ENCODE data around the gene BARD1. TPM values are rescaled to one million over a fixed set of nuclear protein-coding genes. Genes with fewer than 3 reads are reported as not detected.
"Not testable (repeated sequence)": the region's sequence is repeated elsewhere in the genome, so short reads cannot be mapped to it uniquely, and the experiment has no call there.

The BARD1 gene
- total RNA-seq, 4 donors from 2014 or later: 5.3 to 11.3 (median 8.3) TPM

- no peak for DNase-seq
- Histone ChIP-seq H3K9me3 (no peaks in the 10 kb centered on the region), H3K27ac (no peak overlapping the region), H3K36me3 (no peaks in the 10 kb centered on the region), H3K4me3 (no peak overlapping the region), H3K27me3 (no peaks in the 10 kb centered on the region), H3K4me1 (peaks cover 6 to 24% of the 10 kb centered on the region in 2 donors)
- no peak for ATAC-seq
- intact Hi-C loops (cut with DNase I; ENCODE audit: low total_unique reads) (loop anchor here (10.0 kb wide), 1 partner anchor 514 kb away; the partner anchor contains the start of gene ATIC), in situ Hi-C loops (cut with MboI; ENCODE audit: low sequenced_read_pairs in 4 of 4) (no loop called here)
- TF ChIP-seq, protein P1, sequence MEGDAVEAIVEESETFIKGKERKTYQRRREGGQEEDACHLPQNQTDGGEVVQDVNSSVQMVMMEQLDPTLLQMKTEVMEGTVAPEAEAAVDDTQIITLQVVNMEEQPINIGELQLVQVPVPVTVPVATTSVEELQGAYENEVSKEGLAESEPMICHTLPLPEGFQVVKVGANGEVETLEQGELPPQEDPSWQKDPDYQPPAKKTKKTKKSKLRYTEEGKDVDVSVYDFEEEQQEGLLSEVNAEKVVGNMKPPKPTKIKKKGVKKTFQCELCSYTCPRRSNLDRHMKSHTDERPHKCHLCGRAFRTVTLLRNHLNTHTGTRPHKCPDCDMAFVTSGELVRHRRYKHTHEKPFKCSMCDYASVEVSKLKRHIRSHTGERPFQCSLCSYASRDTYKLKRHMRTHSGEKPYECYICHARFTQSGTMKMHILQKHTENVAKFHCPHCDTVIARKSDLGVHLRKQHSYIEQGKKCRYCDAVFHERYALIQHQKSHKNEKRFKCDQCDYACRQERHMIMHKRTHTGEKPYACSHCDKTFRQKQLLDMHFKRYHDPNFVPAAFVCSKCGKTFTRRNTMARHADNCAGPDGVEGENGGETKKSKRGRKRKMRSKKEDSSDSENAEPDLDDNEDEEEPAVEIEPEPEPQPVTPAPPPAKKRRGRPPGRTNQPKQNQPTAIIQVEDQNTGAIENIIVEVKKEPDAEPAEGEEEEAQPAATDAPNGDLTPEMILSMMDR (IDR thresholded peaks at IDR 0.05 in 4 of 5, conservative IDR thresholded peaks at IDR 0.05 in 1 of 5): no peak
- no peak for TF ChIP-seq POLR2A (IDR thresholded peaks at IDR 0.05)
Observed at GRCh38 chr2:214801068-214801467, 8.4 kb downstream of the BARD1 start.

DNA sequence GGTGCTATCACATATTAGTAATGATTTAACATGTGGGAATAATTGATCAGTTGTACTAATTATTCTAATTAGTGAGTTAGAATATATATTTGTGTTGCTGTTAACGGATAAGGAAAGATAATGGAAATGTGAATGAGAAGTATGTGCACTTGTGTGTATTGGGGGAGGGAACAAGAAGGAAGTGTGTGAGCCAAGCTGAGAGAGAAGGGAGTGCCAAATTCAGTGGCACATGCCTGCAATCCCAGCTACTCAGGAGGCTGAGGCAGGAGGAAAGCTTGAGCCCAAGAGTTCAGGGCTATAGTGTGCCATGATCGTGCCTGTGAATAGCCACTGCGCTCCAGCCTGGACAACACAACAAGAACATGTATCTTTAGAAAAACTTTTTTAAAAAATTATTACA is 9.3 kb downstream of the BARD1 start:
- Histone ChIP-seq H3K27me3 (no peaks in the 10 kb centered on the region), H3K4me3 (no peak overlapping the region), H3K36me3 (no peaks in the 10 kb centered on the region), H3K9me3 (no peaks in the 10 kb centered on the region), H3K4me1 (peaks cover 0 to 18% of the 10 kb centered on the region in 2 donors), H3K27ac (no peak overlapping the region)
- DNase-seq (no peak), ATAC-seq (no peak)
- in situ Hi-C loops (cut with MboI; ENCODE audit: low sequenced_read_pairs in 4 of 4): no loop called here
- intact Hi-C loops (cut with DNase I; ENCODE audit: low total_unique reads): loop anchor here (10.0 kb wide), 1 partner anchor 515 kb away; the partner anchor contains the start of gene ATIC
- no peak for TF ChIP-seq POLR2A (IDR thresholded peaks at IDR 0.05)
- TF ChIP-seq, protein P1 (IDR thresholded peaks at IDR 0.05 in 4 of 5, conservative IDR thresholded peaks at IDR 0.05 in 1 of 5): no peak

DNA sequence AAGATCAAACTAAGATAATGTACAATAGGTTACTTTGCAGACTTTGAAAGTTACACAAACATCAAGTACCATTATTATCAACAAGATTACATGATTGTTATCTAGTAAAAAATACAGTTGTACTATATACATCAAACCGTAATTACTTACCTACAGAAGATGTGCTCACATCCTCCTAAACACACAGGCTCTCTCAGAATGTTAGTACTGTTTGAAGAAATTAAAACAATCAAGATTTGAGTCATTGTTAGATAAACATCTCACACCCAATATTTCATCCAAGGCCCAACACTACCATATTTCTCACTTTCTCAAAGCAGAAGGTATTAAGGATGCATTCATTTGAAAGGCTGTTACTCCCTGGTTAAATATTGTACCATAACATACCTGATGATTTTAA is 12.6 kb downstream of the BARD1 start:
- H3K36me3 ChIP-seq: peaks cover 0 to 3% of the 10 kb centered on the region in 2 donors

DNA sequence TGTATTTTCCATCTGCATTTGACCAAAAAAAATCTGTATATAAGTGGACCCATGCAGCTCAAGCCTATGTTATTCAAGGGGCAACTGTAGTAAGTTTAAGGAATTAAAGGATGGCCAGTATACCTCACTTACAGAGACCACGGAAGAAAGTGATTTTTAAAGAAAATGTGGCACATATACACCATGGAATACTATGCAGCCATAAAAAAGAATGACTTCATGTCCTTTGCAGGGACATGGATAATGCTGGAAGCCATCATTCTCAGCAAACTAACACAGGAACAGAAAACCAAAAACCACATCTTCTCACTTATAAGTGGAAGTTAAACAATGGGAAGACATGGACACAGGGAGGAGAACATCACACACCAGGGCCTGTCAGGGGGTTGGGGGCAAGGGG is 26.3 kb downstream of the BARD1 start:
- DNase-seq; ATAC-seq; intact Hi-C loops (cut with DNase I; ENCODE audit: low total_unique reads); H3K9me3 ChIP-seq; H3K4me3 ChIP-seq; H3K4me1 ChIP-seq; H3K27me3 ChIP-seq; in situ Hi-C loops (cut with MboI; ENCODE audit: low sequenced_read_pairs in 4 of 4); H3K27ac ChIP-seq: not testable (repeated sequence)
- H3K36me3 ChIP-seq: peaks cover 0 to 30% of the 10 kb centered on the region in 2 donors

More for the DNA sequence above, 12.6 kb downstream of the BARD1 start:
- peaks cover 0 to 18% of the 10 kb centered on the region in 2 donors for H3K4me1 ChIP-seq
- H3K27me3 ChIP-seq: no peaks in the 10 kb centered on the region
- ATAC-seq: no peak
- H3K9me3 ChIP-seq: no peaks in the 10 kb centered on the region
- DNase-seq: no peak
- TF ChIP-seq, protein P1 (IDR thresholded peaks at IDR 0.05 in 4 of 5, conservative IDR thresholded peaks at IDR 0.05 in 1 of 5): no peak
- TF ChIP-seq POLR2A (IDR thresholded peaks at IDR 0.05): no peak
- H3K4me3 ChIP-seq: no peak overlapping the region
- in situ Hi-C loops (cut with MboI; ENCODE audit: low sequenced_read_pairs in 4 of 4) (no loop called here), intact Hi-C loops (cut with DNase I; ENCODE audit: low total_unique reads) (no loop called here)
- no peak overlapping the region for H3K27ac ChIP-seq

GRCh38 chr2:214782671-214783070 is 26.8 kb downstream of the BARD1 start:
- DNase-seq (no peak), ATAC-seq (no peak)
- Histone ChIP-seq H3K36me3 (peaks cover 0 to 30% of the 10 kb centered on the region in 2 donors), H3K27ac (no peak overlapping the region), H3K4me3 (no peak overlapping the region), H3K9me3 (peaks cover 0 to 5% (median 0%) of the 10 kb centered on the region in 3 donors), H3K4me1 (peaks cover 0 to 5% of the 10 kb centered on the region in 2 donors), H3K27me3 (no peaks in the 10 kb centered on the region)
- in situ Hi-C loops (cut with MboI; ENCODE audit: low sequenced_read_pairs in 4 of 4) (no loop called here), intact Hi-C loops (cut with DNase I; ENCODE audit: low total_unique reads) (no loop called here)
- no peak for TF ChIP-seq POLR2A (IDR thresholded peaks at IDR 0.05)
- TF ChIP-seq, protein P1 (IDR thresholded peaks at IDR 0.05 in 4 of 5, conservative IDR thresholded peaks at IDR 0.05 in 1 of 5): no peak

Measured in gastrocnemius medialis (tissue), 4 donors.